22Rv1 (cell line): ENCODE data around the gene RFX7.

Experiments
- ZFX ChIP-seq: fragments of 450-650 bp; IDR thresholded peaks from 2 replicates; pipeline ENCODE4 v1.6.1; 2017; ENCODE audit warnings: antibody characterized with exemption, borderline replicate concordance
- TF ChIP-seq, protein P1 (sequence below): fragments of 450-650 bp; IDR thresholded peaks from 2 replicates; pipeline ENCODE4 v1.5.1; 2017; ENCODE audit warnings: mild to moderate bottlenecking

GRCh38 chr15:56042031-56042430 lies 201.6 kb downstream of the RFX7 start:
- TF ChIP-seq, protein P1, sequence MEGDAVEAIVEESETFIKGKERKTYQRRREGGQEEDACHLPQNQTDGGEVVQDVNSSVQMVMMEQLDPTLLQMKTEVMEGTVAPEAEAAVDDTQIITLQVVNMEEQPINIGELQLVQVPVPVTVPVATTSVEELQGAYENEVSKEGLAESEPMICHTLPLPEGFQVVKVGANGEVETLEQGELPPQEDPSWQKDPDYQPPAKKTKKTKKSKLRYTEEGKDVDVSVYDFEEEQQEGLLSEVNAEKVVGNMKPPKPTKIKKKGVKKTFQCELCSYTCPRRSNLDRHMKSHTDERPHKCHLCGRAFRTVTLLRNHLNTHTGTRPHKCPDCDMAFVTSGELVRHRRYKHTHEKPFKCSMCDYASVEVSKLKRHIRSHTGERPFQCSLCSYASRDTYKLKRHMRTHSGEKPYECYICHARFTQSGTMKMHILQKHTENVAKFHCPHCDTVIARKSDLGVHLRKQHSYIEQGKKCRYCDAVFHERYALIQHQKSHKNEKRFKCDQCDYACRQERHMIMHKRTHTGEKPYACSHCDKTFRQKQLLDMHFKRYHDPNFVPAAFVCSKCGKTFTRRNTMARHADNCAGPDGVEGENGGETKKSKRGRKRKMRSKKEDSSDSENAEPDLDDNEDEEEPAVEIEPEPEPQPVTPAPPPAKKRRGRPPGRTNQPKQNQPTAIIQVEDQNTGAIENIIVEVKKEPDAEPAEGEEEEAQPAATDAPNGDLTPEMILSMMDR: no peak
- no peak for TF ChIP-seq ZFX
